RWPE1 (cell line): ENCODE results near the gene PLVAP.
"Not testable (repeated sequence)": the region's sequence is repeated elsewhere in the genome, so short reads cannot be mapped to it uniquely, and the experiment has no call there.

ENCODE experiments used
- CTCF ChIA-PET: fragments of 350-600 bp; sonication (Branson Sonifier 250); formaldehyde crosslinking; extraction: SDS; loops from one replicate; lab custom pipeline; 2021; lab: Yijun Ruan, JAX
- POLR2A ChIA-PET: fragments of 400-600 bp; formaldehyde crosslinking; extraction: SDS; loops from one replicate; lab custom pipeline; 2020; ENCODE audit warnings: antibody characterized with exemption; ENCODE audit not compliant: low non-redundant PET; lab: Yijun Ruan, JAX
- DNase-seq: peaks from one replicate; pipeline ENCODE4 v3.0.0; 2012; ENCODE audit warnings: low spot score
- H3K27ac ChIP-seq: fragments of 450-650 bp; 2 replicates; pipeline ENCODE4 v1.5.1; 2017
- CTCF ChIP-seq: fragments of 450-650 bp; conservative IDR thresholded peaks from 2 replicates; pipeline ENCODE4 v1.5.1; 2017; ENCODE audit warnings: low read depth, mild to moderate bottlenecking

The PLVAP gene

GRCh38 chr19:17385878-17386611 is 8.9 kb upstream of the PLVAP start:
- peak; percentile 66 for DNase-seq
- no peak overlapping the region for H3K27ac ChIP-seq
- peak; percentile 95 for TF ChIP-seq CTCF
- ChIA-PET POLR2A (interaction anchor here (0.6 kb wide), 1 partner anchor 82 kb away, joined by 3 read pairs; no protein-coding TSS in a partner anchor), CTCF (interaction anchor here (0.6 to 1.5 kb wide), 13 partner anchors 9 to 707 kb away, joined by 3 to 12 read pairs (median 4); partner anchors contain the start of genes ANO8, MRPL34 and MVB12A)

GRCh38 chr19:17380426-17381138 is 3.4 kb upstream of the PLVAP start:
- H3K27ac ChIP-seq, result no peak overlapping the region
- ChIA-PET CTCF (interaction anchor here (0.6 to 1.1 kb wide), 2 partner anchors 14 to 59 kb away, joined by 3 read pairs; no protein-coding TSS in a partner anchor), POLR2A (no interaction called here)
- no peak for DNase-seq
- no peak for TF ChIP-seq CTCF

- POLR2A ChIA-PET, result no interaction called here
- no peak overlapping the region for H3K27ac ChIP-seq
- DNase-seq, result no peak
- CTCF ChIA-PET, result no interaction called here
- no peak for TF ChIP-seq CTCF
These were observed 2.1 kb upstream of the PLVAP start for GRCh38 chr19:17379221-17379631.

GRCh38 chr19:17378271-17378670 is 1.1 kb upstream of the PLVAP start:
- no peak for TF ChIP-seq CTCF
- ChIA-PET CTCF (no interaction called here), POLR2A (no interaction called here)
- no peak overlapping the region for H3K27ac ChIP-seq
- DNase-seq, result no peak

- no peak for DNase-seq
- H3K27ac ChIP-seq, result no peak overlapping the region
- CTCF ChIA-PET, result interaction anchor here (0.7 kb wide), 1 partner anchor 123 kb away, joined by 4 read pairs; no protein-coding TSS in a partner anchor
- POLR2A ChIA-PET, result no interaction called here
- no peak for TF ChIP-seq CTCF
These were observed 7.0 kb downstream of the PLVAP start for GRCh38 chr19:17370026-17370587.

- TF ChIP-seq CTCF, result no peak
- ChIA-PET CTCF (interaction anchor here (0.6 kb wide), 1 partner anchor 337 kb away, joined by 4 read pairs; no protein-coding TSS in a partner anchor), POLR2A (no interaction called here)
- no peak for DNase-seq
- no peak overlapping the region for H3K27ac ChIP-seq
These were observed 11.8 kb downstream of the PLVAP start for GRCh38 chr19:17365361-17365760.

GRCh38 chr19:17363852-17364605 is 13.1 kb downstream of the PLVAP start:
- POLR2A ChIA-PET, DNase-seq, H3K27ac ChIP-seq: not testable (repeated sequence)
- CTCF ChIA-PET, result interaction anchor here (0.6 kb wide), 1 partner anchor 8 kb away, joined by 3 read pairs; no protein-coding TSS in a partner anchor
